AG04449 (cell line): Measurements from ENCODE around the gene SOX8.
"Not testable (repeated sequence)": the region's sequence is repeated elsewhere in the genome, so short reads cannot be mapped to it uniquely, and the experiment has no call there.

Source experiments
- CTCF ChIA-PET: fragments of 350-600 bp; formaldehyde crosslinking; extraction: SDS; loops from one replicate; lab custom pipeline; 2021; ENCODE audit warnings: antibody characterized with exemption; lab: Yijun Ruan, JAX
- POLR2A ChIA-PET: fragments of 400-600, 350-600 bp; formaldehyde crosslinking; extraction: SDS; loops from one replicate; lab custom pipeline; 2020; ENCODE audit warnings: antibody characterized with exemption, inconsistent platforms; lab: Yijun Ruan, JAX
- DNase-seq: peaks from one replicate; pipeline ENCODE4 v3.0.0-alpha.2; 2010; ENCODE audit warnings: low read depth, low spot score
- H3K4me3 ChIP-seq: 2 replicates; pipeline ENCODE4 v1.5.1; 2011; ENCODE audit warnings: low read depth, mild to moderate bottlenecking, control low read depth, low read length
- TF ChIP-seq, protein P1 (sequence below): IDR thresholded peaks from one replicate; pipeline ENCODE4 v1.5.1; 2011; ENCODE audit warnings: mild to moderate bottlenecking, moderate library complexity, low read length, control low read depth, inconsistent platforms; ENCODE audit not compliant: insufficient read depth; ENCODE audit errors: missing control alignments

The SOX8 gene

DNA sequence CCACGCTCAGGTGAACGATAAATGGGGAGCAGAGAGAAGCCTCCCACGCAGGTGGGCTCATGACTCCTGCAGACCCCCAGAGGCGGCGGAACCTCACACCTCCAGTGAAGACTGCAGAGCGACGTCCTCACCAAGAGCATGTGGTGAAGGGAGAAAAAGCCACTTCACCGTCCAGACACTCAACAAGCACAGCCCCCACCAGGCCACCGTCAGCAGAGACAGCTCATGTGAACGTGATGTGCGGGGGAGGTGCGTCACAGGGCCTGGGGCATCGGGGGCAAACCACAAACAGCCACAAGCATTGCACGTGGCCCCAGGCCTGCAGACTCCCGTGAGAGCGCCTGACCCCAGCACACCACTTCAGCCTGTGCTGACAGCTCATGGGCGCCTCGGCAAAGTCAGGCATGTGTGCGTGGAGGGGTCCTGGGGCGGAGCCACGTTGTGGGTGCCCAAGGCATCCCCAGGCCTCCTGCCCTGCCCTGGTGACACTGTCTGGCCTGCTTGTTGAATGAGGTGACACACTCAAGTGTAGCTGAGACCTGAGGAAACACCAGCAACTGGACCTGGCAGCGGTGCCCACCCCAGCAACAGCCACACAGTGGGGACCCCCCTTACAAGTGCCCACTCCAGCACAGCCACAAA lies 29.8 kb upstream of the SOX8 start:
- CTCF ChIA-PET, result no interaction called here
- H3K4me3 ChIP-seq, result no peak overlapping the region
- TF ChIP-seq, protein P1, sequence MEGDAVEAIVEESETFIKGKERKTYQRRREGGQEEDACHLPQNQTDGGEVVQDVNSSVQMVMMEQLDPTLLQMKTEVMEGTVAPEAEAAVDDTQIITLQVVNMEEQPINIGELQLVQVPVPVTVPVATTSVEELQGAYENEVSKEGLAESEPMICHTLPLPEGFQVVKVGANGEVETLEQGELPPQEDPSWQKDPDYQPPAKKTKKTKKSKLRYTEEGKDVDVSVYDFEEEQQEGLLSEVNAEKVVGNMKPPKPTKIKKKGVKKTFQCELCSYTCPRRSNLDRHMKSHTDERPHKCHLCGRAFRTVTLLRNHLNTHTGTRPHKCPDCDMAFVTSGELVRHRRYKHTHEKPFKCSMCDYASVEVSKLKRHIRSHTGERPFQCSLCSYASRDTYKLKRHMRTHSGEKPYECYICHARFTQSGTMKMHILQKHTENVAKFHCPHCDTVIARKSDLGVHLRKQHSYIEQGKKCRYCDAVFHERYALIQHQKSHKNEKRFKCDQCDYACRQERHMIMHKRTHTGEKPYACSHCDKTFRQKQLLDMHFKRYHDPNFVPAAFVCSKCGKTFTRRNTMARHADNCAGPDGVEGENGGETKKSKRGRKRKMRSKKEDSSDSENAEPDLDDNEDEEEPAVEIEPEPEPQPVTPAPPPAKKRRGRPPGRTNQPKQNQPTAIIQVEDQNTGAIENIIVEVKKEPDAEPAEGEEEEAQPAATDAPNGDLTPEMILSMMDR, result no peak
- no peak for DNase-seq
- POLR2A ChIA-PET, result interaction anchor here (0.6 kb wide), 1 partner anchor 55 kb away, joined by 3 read pairs; no protein-coding TSS in a partner anchor

DNA sequence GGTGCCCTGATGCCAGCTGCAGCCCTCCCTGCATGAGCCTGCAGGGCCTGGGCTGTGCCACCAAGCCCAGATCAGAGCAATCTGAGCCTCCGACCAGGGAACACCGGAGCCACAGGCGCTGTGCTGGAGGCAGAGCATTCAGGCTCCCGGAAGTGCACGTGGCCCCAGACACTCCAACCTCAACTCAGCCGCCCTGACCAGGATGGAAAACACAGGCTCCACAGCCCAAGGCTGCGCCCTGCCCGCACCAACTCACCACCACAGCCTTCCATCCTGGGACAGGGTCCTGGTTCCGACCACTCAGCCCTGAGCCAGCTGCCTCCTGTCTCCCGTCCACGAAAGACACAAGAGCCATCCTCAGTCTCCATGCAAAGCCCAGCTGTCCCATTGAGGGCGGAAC lies 29.2 kb upstream of the SOX8 start:
- no peak overlapping the region for H3K4me3 ChIP-seq
- CTCF ChIA-PET, result no interaction called here
- TF ChIP-seq, protein P1, result no peak
- DNase-seq, result no peak
- POLR2A ChIA-PET, result no interaction called here

DNA sequence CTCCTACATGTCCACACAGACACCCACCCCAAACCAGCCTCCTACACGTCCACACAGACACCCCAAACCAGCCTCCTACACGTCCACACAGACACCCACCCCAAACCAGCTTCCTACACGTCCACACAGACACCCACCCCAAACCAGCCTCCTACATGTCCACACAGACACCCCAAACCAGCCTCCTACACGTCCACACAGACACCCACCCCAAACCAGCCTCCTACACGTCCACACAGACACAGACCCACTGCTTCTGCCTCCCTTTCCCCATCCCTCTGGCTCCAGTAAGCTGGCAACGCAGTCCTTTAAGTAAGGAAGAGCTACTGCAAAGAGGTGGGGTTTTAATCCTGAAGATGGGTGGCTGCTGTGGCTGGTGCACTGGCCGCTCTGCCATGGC lies 27.8 kb upstream of the SOX8 start:
- CTCF ChIA-PET, POLR2A ChIA-PET, DNase-seq, H3K4me3 ChIP-seq: not testable (repeated sequence)

DNA sequence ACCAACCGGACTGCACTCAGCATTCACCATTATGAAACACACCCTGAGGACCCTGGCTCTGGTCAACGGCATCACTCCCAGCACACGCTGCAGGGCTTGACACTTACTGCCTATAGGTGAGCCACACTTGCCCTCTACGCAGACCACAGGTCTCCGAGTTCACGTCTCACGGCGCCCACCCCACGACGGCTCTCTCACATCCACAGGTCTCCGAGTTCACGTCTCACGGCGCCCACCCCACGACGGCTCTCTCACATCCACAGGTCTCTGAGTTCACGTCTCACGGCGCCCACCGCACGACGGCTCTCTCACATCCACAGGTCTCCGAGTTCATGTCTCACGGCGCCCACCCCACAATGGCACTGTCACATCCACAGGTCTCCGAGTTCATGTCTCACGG lies 25.8 kb upstream of the SOX8 start:
- CTCF ChIA-PET, POLR2A ChIA-PET, H3K4me3 ChIP-seq, DNase-seq: not testable (repeated sequence)

DNA sequence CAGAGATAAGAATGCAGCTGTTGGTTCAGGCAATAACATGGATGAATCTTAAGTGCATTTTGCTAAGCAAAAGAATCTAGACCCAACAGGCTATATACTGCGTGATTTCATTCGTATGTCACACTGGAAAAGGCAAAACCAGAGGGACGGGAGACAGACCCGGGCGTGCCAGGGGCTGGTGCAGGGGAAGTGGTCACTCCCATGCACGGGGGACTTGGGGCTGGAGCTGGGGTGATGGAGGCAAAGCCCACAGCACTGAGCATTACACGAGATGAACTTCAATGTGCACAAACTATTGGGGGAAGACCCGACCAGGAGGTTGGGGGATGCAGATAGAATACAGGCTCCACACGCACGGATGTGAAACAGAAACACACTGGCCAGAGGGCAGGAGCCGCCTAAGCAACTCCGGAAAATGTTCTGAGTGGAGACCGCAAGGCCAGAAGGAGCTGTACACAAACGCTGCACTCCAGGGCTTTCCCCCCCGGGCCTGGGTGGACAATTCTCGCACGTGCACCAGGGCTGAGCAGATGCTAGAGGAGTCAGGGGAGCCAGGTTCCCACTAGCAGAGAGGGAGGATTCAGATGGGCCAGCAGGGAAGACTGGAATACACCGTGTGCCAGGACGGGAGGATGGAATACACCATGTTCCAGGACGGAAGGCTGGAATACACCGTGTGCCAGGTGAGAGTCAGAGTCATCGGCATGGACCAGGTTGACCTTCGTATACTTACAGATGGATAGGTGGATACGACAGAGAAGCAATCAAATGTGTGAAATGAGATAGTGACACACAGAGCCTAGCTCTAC lies 22.1 kb upstream of the SOX8 start:
- DNase-seq, result no peak
- CTCF ChIA-PET, result no interaction called here
- H3K4me3 ChIP-seq, result no peak overlapping the region
- POLR2A ChIA-PET, result no interaction called here
- TF ChIP-seq, protein P1, result no peak

DNA sequence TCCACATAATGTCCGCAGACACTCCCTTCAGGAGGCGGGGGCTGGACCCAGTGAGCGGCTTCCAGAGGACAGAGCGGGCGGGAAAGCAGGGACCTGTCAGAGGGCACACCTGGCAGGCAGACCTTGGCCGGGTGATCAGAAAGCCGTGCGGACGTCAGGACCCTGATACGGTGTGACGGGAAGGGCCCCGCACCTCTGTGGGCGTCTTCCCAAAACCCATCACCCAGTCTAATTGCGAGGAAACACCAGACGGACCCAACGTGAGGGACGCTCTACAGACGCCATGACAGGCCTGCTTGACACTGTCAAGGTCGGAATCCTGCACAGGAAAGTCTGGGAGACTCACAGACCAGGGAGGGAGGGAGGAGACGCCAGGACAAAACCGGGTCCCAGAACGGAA lies 19.2 kb upstream of the SOX8 start:
- ChIA-PET CTCF (no interaction called here), POLR2A (no interaction called here)
- H3K4me3 ChIP-seq, result no peak overlapping the region
- TF ChIP-seq, protein P1, result no peak
- DNase-seq, result no peak

DNA sequence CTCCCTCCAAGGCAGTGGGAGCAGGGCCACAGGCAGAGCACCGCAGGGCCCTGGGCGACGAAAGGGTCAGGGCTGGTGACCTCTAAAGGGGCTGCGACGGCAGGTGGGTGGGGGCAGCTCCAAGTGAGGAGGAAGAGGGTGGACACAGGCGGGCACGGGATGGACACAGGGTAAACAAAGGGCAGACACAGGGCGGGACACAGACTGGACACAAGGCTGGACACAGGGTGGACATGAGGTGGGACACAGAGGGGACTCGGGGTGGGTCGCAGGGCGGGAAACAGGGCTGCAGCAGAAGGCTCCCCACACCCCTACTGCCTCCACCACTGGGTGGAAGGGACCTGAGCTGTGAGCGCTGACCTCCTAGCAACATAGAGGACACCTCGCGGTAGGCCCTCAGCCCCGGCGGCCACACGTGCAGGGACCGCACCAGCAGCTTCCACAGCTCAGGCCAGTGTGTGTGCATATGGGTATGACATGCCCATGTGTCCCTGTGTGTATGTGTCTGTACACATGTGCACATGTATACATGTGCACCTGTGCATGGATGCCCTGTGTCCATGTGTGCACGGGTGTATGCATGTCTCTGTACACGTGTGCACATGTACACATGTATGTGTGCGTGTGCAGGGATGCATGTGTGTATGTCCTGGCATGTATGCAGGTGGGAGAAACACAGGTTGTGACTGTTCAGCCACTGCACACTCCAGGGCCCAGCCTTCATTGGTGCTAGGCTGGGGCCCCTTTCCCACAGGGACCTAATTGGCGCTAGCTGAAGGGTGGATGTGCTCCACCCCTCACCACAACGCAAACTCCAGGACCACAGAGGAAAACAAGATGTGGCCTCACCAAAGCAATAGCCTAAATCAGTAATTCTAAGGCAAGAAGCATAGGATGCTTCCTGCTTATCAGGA lies 18.4 kb upstream of the SOX8 start:
- TF ChIP-seq, protein P1, result no peak
- ChIA-PET POLR2A (no interaction called here), CTCF (interaction anchor here (0.6 kb wide), 1 partner anchor 253 kb away, joined by 3 read pairs; no protein-coding TSS in a partner anchor)
- DNase-seq, result no peak
- H3K4me3 ChIP-seq, result no peak overlapping the region
